H9 (cell line): ENCODE data around the gene GJB5. TPM values are rescaled to one million over a fixed set of nuclear protein-coding genes. Genes with fewer than 3 reads are reported as not detected.

Experiments
- DNase-seq: peaks from one replicate; pipeline ENCODE4 v3.0.0-alpha.2; 2017
- H2AFZ ChIP-seq: one replicate; pipeline ENCODE4 v1.6.1; 2013; ENCODE audit warnings: mild to moderate bottlenecking, low read length, control low read depth, moderate library complexity
- H2AK5ac ChIP-seq: 2 replicates; pipeline ENCODE4 v1.6.1; 2013; ENCODE audit warnings: low read length, control low read depth, mixed read lengths; ENCODE audit not compliant: insufficient read length
- H2BK120ac ChIP-seq: one replicate; pipeline ENCODE4 v1.6.1; 2013; ENCODE audit warnings: low read depth, mild to moderate bottlenecking, low read length, control low read depth, inconsistent platforms; ENCODE audit not compliant: poor library complexity, severe bottlenecking
- H2BK12ac ChIP-seq: 2 replicates; pipeline ENCODE4 v1.6.1; 2013; ENCODE audit warnings: low read length, control low read depth, mixed read lengths, low read depth; ENCODE audit not compliant: insufficient read length
- H2BK15ac ChIP-seq: 2 replicates; pipeline ENCODE4 v1.6.1; 2013; ENCODE audit warnings: low read depth, low read length, control low read depth
- H2BK20ac ChIP-seq: one replicate; pipeline ENCODE4 v1.6.1; 2013; ENCODE audit warnings: low read depth, mild to moderate bottlenecking, low read length, control low read depth, inconsistent platforms; ENCODE audit not compliant: poor library complexity, severe bottlenecking
- H2BK5ac ChIP-seq: 2 replicates; pipeline ENCODE4 v1.6.1; 2013; ENCODE audit warnings: low read length, control low read depth, mixed read lengths; ENCODE audit not compliant: insufficient read length
- H3K14ac ChIP-seq: 2 replicates; pipeline ENCODE4 v1.6.1; 2013; ENCODE audit warnings: low read length, control low read depth; ENCODE audit not compliant: insufficient read depth
- H3K18ac ChIP-seq: 2 replicates; pipeline ENCODE4 v1.6.1; 2013; ENCODE audit warnings: low read depth, mild to moderate bottlenecking, mixed read lengths, low read length, control low read depth; ENCODE audit not compliant: insufficient read length
- H3K23ac ChIP-seq: 2 replicates; pipeline ENCODE4 v1.6.1; 2013; ENCODE audit warnings: low read length, control low read depth, mixed read lengths, low read depth; ENCODE audit not compliant: insufficient read length
- H3K23me2 ChIP-seq: 2 replicates; pipeline ENCODE4 v1.6.1; 2013; ENCODE audit warnings: low read depth, mild to moderate bottlenecking, mixed read lengths, low read length, control low read depth; ENCODE audit not compliant: insufficient read length, poor library complexity, severe bottlenecking
- H3K27ac ChIP-seq: 2 replicates; pipeline ENCODE4 v1.5.1; 2013; ENCODE audit warnings: low read length, control low read depth, mixed read lengths, low read depth; ENCODE audit not compliant: insufficient read length
- H3K27me3 ChIP-seq: 2 replicates; pipeline ENCODE4 v1.6.1; 2013; ENCODE audit warnings: low read length, control low read depth, inconsistent platforms; ENCODE audit not compliant: insufficient read depth
- H3K4ac ChIP-seq: 2 replicates; pipeline ENCODE4 v1.6.1; 2013; ENCODE audit warnings: low read depth, mild to moderate bottlenecking, control low read depth, inconsistent platforms, low read length, moderate library complexity
- H3K4me1 ChIP-seq: 2 replicates; pipeline ENCODE4 v1.6.1; 2013; ENCODE audit warnings: low read length, control low read depth, inconsistent platforms; ENCODE audit not compliant: insufficient read depth
- H3K4me2 ChIP-seq: 2 replicates; pipeline ENCODE4 v1.6.1; 2013; ENCODE audit warnings: low read length, control low read depth, mixed read lengths; ENCODE audit not compliant: insufficient read length, insufficient read depth
- H3K56ac ChIP-seq: 2 replicates; pipeline ENCODE4 v1.6.1; 2013; ENCODE audit warnings: low read depth, mild to moderate bottlenecking, mixed read lengths, low read length, control low read depth; ENCODE audit not compliant: insufficient read length
- H3K79me1 ChIP-seq: 2 replicates; pipeline ENCODE4 v1.6.1; 2013; ENCODE audit warnings: low read depth, mild to moderate bottlenecking, moderate library complexity, low read length, control low read depth, inconsistent platforms; ENCODE audit not compliant: insufficient read depth, poor library complexity, severe bottlenecking
- H3K79me2 ChIP-seq: 2 replicates; pipeline ENCODE4 v1.6.1; 2013; ENCODE audit warnings: low read length, control low read depth, inconsistent platforms; ENCODE audit not compliant: insufficient read depth
- H3K9ac ChIP-seq: 2 replicates; pipeline ENCODE4 v1.6.1; 2013; ENCODE audit warnings: low read length, control low read depth, mixed read lengths; ENCODE audit not compliant: insufficient read length; ENCODE audit errors: extremely low read depth
- H3K9me3 ChIP-seq: one replicate; pipeline ENCODE4 v1.6.1; 2013; ENCODE audit warnings: low read depth, low read length, inconsistent platforms; ENCODE audit not compliant: control insufficient read depth
- H3T11ph ChIP-seq: one replicate; pipeline ENCODE4 v1.6.1; 2013; ENCODE audit warnings: mild to moderate bottlenecking, low read length, control low read depth, inconsistent platforms
- H4K20me1 ChIP-seq: one replicate; pipeline ENCODE4 v1.6.1; 2013; ENCODE audit not compliant: control insufficient read depth, insufficient read length, insufficient read depth
- H4K5ac ChIP-seq: 2 replicates; pipeline ENCODE4 v1.6.1; 2013; ENCODE audit warnings: low read depth, mild to moderate bottlenecking, mixed read lengths, low read length, control low read depth; ENCODE audit not compliant: insufficient read length
- H4K8ac ChIP-seq: replicated peaks from 2 replicates; pipeline ENCODE4 v1.6.1; 2013; ENCODE audit warnings: low read length, control low read depth, mixed read lengths, low read depth; ENCODE audit not compliant: insufficient read length
- H4K91ac ChIP-seq: 2 replicates; pipeline ENCODE4 v1.6.1; 2013; ENCODE audit warnings: low read depth, mild to moderate bottlenecking, moderate library complexity, mixed read lengths, low read length, control low read depth; ENCODE audit not compliant: insufficient read length
- H3K27ac Mint-ChIP-seq, 3 experiments: 2 replicates in 2 of 3; 3 replicates in 1 of 3; pipeline ENCODE4 v1.8.0; 2020 to 2021; ENCODE audit warnings: mixed read lengths in 3 of 3, mild to moderate bottlenecking in 1 of 3, moderate library complexity in 1 of 3
- H3K27me3 Mint-ChIP-seq: 2 replicates; pipeline ENCODE4 v1.8.0; 2021; ENCODE audit warnings: low read depth, mild to moderate bottlenecking, moderate library complexity, mixed read lengths
- H3K36me3 Mint-ChIP-seq, 3 experiments: 2 replicates in 2 of 3; 3 replicates in 1 of 3; pipeline ENCODE4 v1.8.0; 2020 to 2021; ENCODE audit warnings: low read depth in 3 of 3, mixed read lengths in 3 of 3; ENCODE audit not compliant: insufficient read depth in 1 of 3
- H3K4me1 Mint-ChIP-seq, 2 experiments: 2 replicates each; pipeline ENCODE4 v1.8.0; 2020; ENCODE audit warnings: mixed read lengths in 2 of 2
- H3K4me3 Mint-ChIP-seq, 2 experiments: 2 replicates in 1 of 2; 3 replicates in 1 of 2; pipeline ENCODE4 v1.8.0; 2020 to 2021; ENCODE audit warnings: mild to moderate bottlenecking in 2 of 2, mixed read lengths in 2 of 2, moderate library complexity in 1 of 2
- H3K9me3 Mint-ChIP-seq, 2 experiments: 2 replicates in 1 of 2; 3 replicates in 1 of 2; pipeline ENCODE4 v1.8.0; 2020; ENCODE audit warnings: mild to moderate bottlenecking in 2 of 2, mixed read lengths in 2 of 2, moderate library complexity in 1 of 2
- CTCF ChIP-seq: fragments of 200-600 bp; sonication (generic); conservative IDR thresholded peaks from 3 replicates; pipeline ENCODE4 v1.8.0; 2021; ENCODE audit warnings: antibody characterized with exemption, mild to moderate bottlenecking
- WGBS: extraction: QIAGEN DNeasy Blood & Tissue Kit; methylation state at CpG from one replicate; pipeline ENCODE4 v1.1.7; 2013; ENCODE audit warnings: missing lambda C conversion rate, low lambda C conversion rate, mixed read lengths; ENCODE audit not compliant: insufficient read length; ENCODE audit errors: extremely low coverage; 5-methylcytosine and 5-hydroxymethylcytosine counted together
- total RNA-seq: library from RNA; stranded (reverse); gene quantifications from 2 replicates; pipeline ENCODE4 v1.2.1, GENCODE V29; 2021

Gene GJB5
- total RNA-seq, 1 experiment from 2014 or later, result 0.22 TPM

DNA sequence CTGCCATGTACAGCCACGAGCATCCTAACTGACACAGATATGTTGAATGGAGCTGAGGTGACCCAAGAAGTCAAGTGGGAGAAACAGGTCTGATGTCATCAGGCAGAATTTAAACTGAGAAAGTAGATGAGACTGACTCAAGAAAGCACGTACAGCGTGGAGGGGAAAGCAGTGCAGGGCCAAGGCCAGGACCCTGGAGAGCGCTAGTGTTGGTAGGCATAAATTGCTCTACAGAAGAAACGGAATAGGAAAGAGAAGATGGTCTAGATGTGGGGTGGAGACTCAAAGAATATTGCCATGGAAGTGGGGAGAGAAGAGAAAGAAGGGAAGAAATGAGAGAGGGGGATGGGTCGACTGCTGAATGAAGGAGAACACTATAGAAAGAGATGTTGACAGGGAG, 45.3 kb upstream of the GJB5 start:
- Histone ChIP-seq H3K4ac (no peak overlapping the region), H3K9me3 (no peaks in the 10 kb centered on the region), H2AFZ (no peak overlapping the region), H3K79me2 (no peaks in the 10 kb centered on the region), H3K14ac (no peak overlapping the region), H3K23me2 (no peaks in the 10 kb centered on the region), H2BK15ac (no peak overlapping the region), H4K20me1 (no peaks in the 10 kb centered on the region), H3K4me1 (no peaks in the 10 kb centered on the region), H3K56ac (no peak overlapping the region), H2BK120ac (no peak overlapping the region), H4K8ac (no peak overlapping the region), H3K9ac (no peak overlapping the region), H2BK5ac (no peak overlapping the region), H3K27me3 (no peaks in the 10 kb centered on the region; the same call in 1 of the 2 replicates), H3K27ac (no peak overlapping the region), H3K79me1 (no peaks in the 10 kb centered on the region), H3K4me2 (no peak overlapping the region), H3T11ph (no peak overlapping the region), H4K5ac (no peak overlapping the region), H2BK20ac (no peak overlapping the region), H3K23ac (no peak overlapping the region), H3K18ac (no peak overlapping the region), H2AK5ac (no peak overlapping the region), H2BK12ac (no peak overlapping the region), H4K91ac (no peak overlapping the region)
- H3K4me3 Mint-ChIP-seq, result no peak overlapping the region
- H3K4me1 Mint-ChIP-seq, result peaks cover 0 to 3% of the 10 kb centered on the region in 2 experiments; a peak in 1 of 4 replicates
- WGBS, result no CpG with 5 or more reads among the region's 6 CpGs
- no peak for TF ChIP-seq CTCF
- no peaks in the 10 kb centered on the region for H3K36me3 Mint-ChIP-seq
- H3K27ac Mint-ChIP-seq, result no peak overlapping the region
- peaks cover 27% of the 10 kb centered on the region for H3K27me3 Mint-ChIP-seq
- H3K9me3 Mint-ChIP-seq, result no peaks in the 10 kb centered on the region
- no peak for DNase-seq
